Endothelial cell of umbilical vein (primary cell): ENCODE data around the gene F2RL3. TPM values are rescaled to one million over a fixed set of nuclear protein-coding genes. Genes with fewer than 3 reads are reported as not detected.
"Not testable (repeated sequence)": the region's sequence is repeated elsewhere in the genome, so short reads cannot be mapped to it uniquely, and the experiment has no call there.

Experiments used
- BruUV-seq: library from RNA; stranded (reverse); fragments of 400-500 nt; replicated peaks from 2 replicates; lab custom pipeline; 2021; lab: Mats Ljungman, UMichigan
- CTCF ChIA-PET: fragments of 300-600, 350-600 bp; sonication (Branson Sonifier 250); formaldehyde crosslinking; loops from one replicate; lab custom pipeline; 2021; ENCODE audit warnings: antibody characterized with exemption, inconsistent platforms; lab: Charles Lee
- POLR2A ChIA-PET: fragments of 300-600, 350-600 bp; sonication (Branson Sonifier 250); formaldehyde crosslinking; loops from one replicate; lab custom pipeline; 2021; ENCODE audit warnings: antibody characterized with exemption, inconsistent platforms; lab: Charles Lee
- DNase-seq: peaks from one replicate; pipeline ENCODE4 v3.0.0-alpha.2; 2011; ENCODE audit warnings: low read depth, low spot score
- FAIRE-seq: peaks from 2 replicates; lab custom pipeline; 2011; peaks lifted over from hg19 to GRCh38; lab: Jason Lieb, UNC
- H2AFZ ChIP-seq: 2 replicates; pipeline ENCODE4 v1.6.0; 2012; ENCODE audit warnings: low read depth, low read length, control low read depth, inconsistent platforms
- H3K27ac ChIP-seq: 2 replicates; pipeline ENCODE4 v1.5.1; 2011; ENCODE audit warnings: low read depth, mild to moderate bottlenecking, control low read depth, low read length, moderate library complexity; ENCODE audit not compliant: insufficient read depth
- H3K27me3 ChIP-seq, 2 experiments: 2 replicates each; pipeline versions ENCODE4 v1.6.0 to v1.6.1; 2011; ENCODE audit warnings: low read length in 2 of 2, mixed read lengths in 1 of 2; ENCODE audit not compliant: control insufficient read depth in 2 of 2, insufficient read depth in 2 of 2
- H3K36me3 ChIP-seq, 2 experiments: 2 replicates in 1 of 2; 3 replicates in 1 of 2; pipeline ENCODE4 v1.5.1; 2011; ENCODE audit warnings: low read length in 2 of 2, mild to moderate bottlenecking in 1 of 2, moderate library complexity in 1 of 2; ENCODE audit not compliant: control insufficient read depth in 2 of 2, insufficient read depth in 2 of 2; ENCODE audit errors: extremely low read depth in 1 of 2
- H3K4me1 ChIP-seq: 3 replicates; pipeline ENCODE4 v1.5.1; 2011; ENCODE audit warnings: mild to moderate bottlenecking, low read length; ENCODE audit not compliant: control insufficient read depth, insufficient read depth; ENCODE audit errors: extremely low read depth
- H3K4me2 ChIP-seq: 2 replicates; pipeline ENCODE4 v1.6.1; 2011; ENCODE audit warnings: low read length, control low read depth, mixed read lengths; ENCODE audit not compliant: insufficient read depth
- H3K4me3 ChIP-seq, 3 experiments: fragments of 200-600 bp in 1 of 3; sonication (generic), shearing (Covaris generic) in 1 of 3; replicated peaks in 1 of 3; 2 replicates each; pipeline ENCODE4 v1.5.1; 2011 to 2016; ENCODE audit warnings: control low read depth in 3 of 3, low read length in 3 of 3, mild to moderate bottlenecking in 2 of 3, inconsistent platforms in 1 of 3, low read depth in 1 of 3, moderate library complexity in 1 of 3; ENCODE audit not compliant: insufficient read depth in 1 of 3
- H3K79me2 ChIP-seq: 2 replicates; pipeline ENCODE4 v1.6.0; 2012; ENCODE audit warnings: low read length, inconsistent platforms; ENCODE audit not compliant: control insufficient read depth, insufficient read depth
- H3K9ac ChIP-seq: replicated peaks from 2 replicates; pipeline ENCODE3; 2011; ENCODE audit warnings: low read length, control low read depth; ENCODE audit not compliant: insufficient read depth; ENCODE audit errors: extremely low read depth
- H3K9me1 ChIP-seq: replicated peaks from 3 replicates; pipeline ENCODE4 v1.6.0; 2011; ENCODE audit warnings: mild to moderate bottlenecking, low read length; ENCODE audit not compliant: control insufficient read depth, insufficient read depth; ENCODE audit errors: extremely low read depth
- H3K9me3 ChIP-seq: replicated peaks from 2 replicates; pipeline ENCODE4 v1.5.1; 2012; ENCODE audit warnings: low read length, inconsistent platforms; ENCODE audit not compliant: control insufficient read depth, insufficient read depth
- H4K20me1 ChIP-seq: replicated peaks from 2 replicates; pipeline ENCODE3; 2011; ENCODE audit warnings: mild to moderate bottlenecking, low read length; ENCODE audit not compliant: control insufficient read depth, insufficient read depth; ENCODE audit errors: extremely low read depth
- CTCF ChIP-seq, 2 donors: IDR thresholded peaks; 1 replicate in 1 of 2; 2 replicates in 1 of 2; pipeline ENCODE4 v1.5.1; 2011; ENCODE audit warnings: low read length in 2 of 2, mild to moderate bottlenecking in 2 of 2, moderate library complexity in 2 of 2, control low read depth in 1 of 2, inconsistent platforms in 1 of 2, low read depth in 1 of 2; ENCODE audit not compliant: insufficient read depth in 1 of 2; ENCODE audit errors: extremely low read depth in 1 of 2
- EZH2 ChIP-seq: IDR thresholded peaks from 2 replicates; pipeline ENCODE4 v1.6.1; 2012; ENCODE audit warnings: borderline replicate concordance, low read depth, mild to moderate bottlenecking, moderate library complexity, low read length, inconsistent platforms; ENCODE audit not compliant: severe bottlenecking
- FOS ChIP-seq: IDR thresholded peaks from 2 replicates; pipeline ENCODE4 v1.6.1; 2011; ENCODE audit warnings: mild to moderate bottlenecking, low read length, moderate library complexity, borderline replicate concordance; ENCODE audit not compliant: insufficient read depth
- GATA2 ChIP-seq: IDR thresholded peaks from 2 replicates; pipeline ENCODE4 v1.7.0; 2011; ENCODE audit warnings: low read depth, mild to moderate bottlenecking, moderate library complexity, mixed read lengths, low read length; ENCODE audit not compliant: insufficient read length, insufficient read depth
- JUN ChIP-seq: IDR thresholded peaks from 2 replicates; pipeline ENCODE4 v1.6.1; 2011; ENCODE audit warnings: borderline replicate concordance, low read depth; ENCODE audit not compliant: insufficient read length, insufficient read depth
- MAX ChIP-seq: IDR thresholded peaks from 2 replicates; pipeline ENCODE4 v1.6.1; 2011; ENCODE audit not compliant: insufficient read depth, insufficient read length
- MYC ChIP-seq: IDR thresholded peaks from one replicate; pipeline ENCODE4 v1.6.1; 2011; ENCODE audit warnings: mild to moderate bottlenecking, low read depth, low read length
- POLR2A ChIP-seq: IDR thresholded peaks from 2 replicates; pipeline ENCODE4 v1.6.1; 2012; ENCODE audit warnings: low read depth, mild to moderate bottlenecking, control low read depth, low read length
- POLR2AphosphoS5 ChIP-seq: IDR thresholded peaks from 2 replicates; pipeline ENCODE4 v1.6.1; 2012; ENCODE audit warnings: low read depth, mild to moderate bottlenecking, control low read depth, low read length, moderate library complexity; ENCODE audit not compliant: insufficient read depth
- dilution Hi-C: fragments of 300-500 bp; cut with MboI; formaldehyde crosslinking; loops from one replicate; pipeline ENCODE4 v1.15.0; 2019; ENCODE audit warnings: low sequenced_read_pairs; ENCODE audit not compliant: extremely low pct_ligation_motif_present
- intact Hi-C: fragments of 100-400 bp; cut with micrococcal nuclease; formaldehyde crosslinking; loops from one replicate; pipeline ENCODE4 v1.10.0; 2022
- polyA plus RNA-seq, 4 experiments: library from polyadenylated mRNA; depleted of rRNA in 3 of 4; stranded (reverse) in 3 of 4; unstranded in 1 of 4; fragments of >200 nt; gene quantifications; 2 replicates each; pipeline versions ENCODE4 v1.2.1 to v1.2.3, GENCODE V29; 2011 to 2012; ENCODE audit warnings: missing spikeins in 1 of 4
- total RNA-seq: library from RNA; stranded (reverse); gene quantifications from 2 replicates; pipeline ENCODE4 v1.2.3, GENCODE V29; 2021

F2RL3 gene
- total and polyA plus RNA-seq, 2 donors (not counting 3 experiments of a cell fraction or from before 2014, with no cell fraction given) = 1.2 to 1.7 TPM

GRCh38 chr19:16873594-16873993 is 15.2 kb upstream of the F2RL3 start:
- no peak overlapping the region for H3K27ac ChIP-seq
- H3K36me3 ChIP-seq = peaks cover 23 to 38% of the 10 kb centered on the region in 2 experiments
- no peaks in the 10 kb centered on the region for H3K9me3 ChIP-seq
- POLR2A ChIA-PET = no interaction called here
- H3K9ac ChIP-seq = no peak overlapping the region
- FAIRE-seq = no peak
- no peaks in the 10 kb centered on the region for H3K27me3 ChIP-seq
- H3K4me3 ChIP-seq = no peak overlapping the region
- dilution Hi-C loops = no loop called here
- no peak for DNase-seq
- H3K4me1 ChIP-seq = peaks cover 27% of the 10 kb centered on the region
- no peak for TF ChIP-seq JUN
- no peak for TF ChIP-seq POLR2A
- no peak for TF ChIP-seq GATA2
- TF ChIP-seq FOS = no peak
- no peak for TF ChIP-seq EZH2
- H3K4me2 ChIP-seq = no peak overlapping the region
- intact Hi-C loops = no loop called here
- no TSS peak for BruUV-seq
- H3K79me2 ChIP-seq = peaks cover 27% of the 10 kb centered on the region
- CTCF ChIA-PET = no interaction called here
- no peak overlapping the region for H2AFZ ChIP-seq
- no peaks in the 10 kb centered on the region for H3K9me1 ChIP-seq
- no peaks in the 10 kb centered on the region for H4K20me1 ChIP-seq

- POLR2A ChIA-PET = no interaction called here
- dilution Hi-C loops (no loop called here), intact Hi-C loops (no loop called here)
- no peaks in the 10 kb centered on the region for H4K20me1 ChIP-seq
- H3K4me3 ChIP-seq = no peak overlapping the region
- no peaks in the 10 kb centered on the region for H3K9me3 ChIP-seq
- FAIRE-seq (peak; percentile 59), DNase-seq (no peak)
- no peak overlapping the region for H2AFZ ChIP-seq
- no TSS peak for BruUV-seq
- H3K36me3 ChIP-seq = peaks cover 27 to 39% of the 10 kb centered on the region in 2 experiments
- no peak overlapping the region for H3K4me2 ChIP-seq
- no peaks in the 10 kb centered on the region for H3K9me1 ChIP-seq
- no peak overlapping the region for H3K9ac ChIP-seq
- CTCF ChIA-PET = no interaction called here
- peak overlapping the region; percentile 40 for H3K27ac ChIP-seq
- TF ChIP-seq MAX (no peak), JUN (no peak), CTCF (IDR thresholded peaks at IDR 0.05; ENCODE audit: extremely low read depth in 1 of 2, insufficient read depth in 1 of 2, low read depth in 1 of 2, low read length in 2 of 2) (no peak), MYC (no peak), POLR2AphosphoS5 (no peak), EZH2 (no peak)
- peaks cover 27% of the 10 kb centered on the region for H3K4me1 ChIP-seq
- no peaks in the 10 kb centered on the region for H3K27me3 ChIP-seq
- H3K79me2 ChIP-seq = peaks cover 27% of the 10 kb centered on the region
Observed at GRCh38 chr19:16874250-16874977, 14.4 kb upstream of the F2RL3 start.

GRCh38 chr19:16874978-16875299 is 13.9 kb upstream of the F2RL3 start:
- H3K4me2 ChIP-seq, CTCF ChIA-PET, H3K27ac ChIP-seq, FAIRE-seq, POLR2A ChIA-PET, BruUV-seq, H3K27me3 ChIP-seq, H3K4me3 ChIP-seq, H3K9me3 ChIP-seq, DNase-seq, H3K9me1 ChIP-seq, H4K20me1 ChIP-seq, H3K9ac ChIP-seq, H2AFZ ChIP-seq, dilution Hi-C loops, intact Hi-C loops: not testable (repeated sequence)
- peaks cover 27% of the 10 kb centered on the region for H3K4me1 ChIP-seq
- peaks cover 23 to 39% of the 10 kb centered on the region in 2 experiments for H3K36me3 ChIP-seq
- peaks cover 27% of the 10 kb centered on the region for H3K79me2 ChIP-seq
